HCT116 (cell line): ENCODE measurements around the gene SLC6A6.

Experiments
- CEBPB ChIP-seq: IDR thresholded peaks from 2 replicates; pipeline ENCODE4 v1.6.1; 2012; ENCODE audit warnings: low read depth
- CTCF ChIP-seq, 3 experiments: fragments of 200-600 bp in 1 of 3; sonication (generic) in 1 of 3; IDR thresholded peaks in 2 of 3; conservative IDR thresholded peaks in 1 of 3; 2 replicates each; pipeline ENCODE4 v1.5.1; 2012 to 2017; ENCODE audit warnings: low read depth in 2 of 3, low read length in 2 of 3, antibody characterized with exemption in 1 of 3, borderline replicate concordance in 1 of 3, control low read depth in 1 of 3, mild to moderate bottlenecking in 1 of 3, mixed read lengths in 1 of 3, mixed run types in 1 of 3, moderate library complexity in 1 of 3; ENCODE audit not compliant: insufficient read depth in 1 of 3
- EZH2 ChIP-seq: fragments of 200-600 bp; sonication (generic); IDR thresholded peaks from 2 replicates; pipeline ENCODE4 v1.6.1; 2017; ENCODE audit warnings: antibody characterized with exemption, mixed run types
- MAX ChIP-seq: IDR thresholded peaks from 2 replicates; pipeline ENCODE4 v1.6.1; 2012
- POLR2AphosphoS5 ChIP-seq: IDR thresholded peaks from 2 replicates; pipeline ENCODE4 v1.6.1; 2011; ENCODE audit warnings: mild to moderate bottlenecking, low read depth, low read length, moderate library complexity
- RAD21 ChIP-seq: IDR thresholded peaks from 2 replicates; pipeline ENCODE4 v1.6.1; 2012; ENCODE audit warnings: low read depth, mild to moderate bottlenecking
- TCF7L2 ChIP-seq: IDR thresholded peaks from 2 replicates; pipeline ENCODE4 v1.7.0; 2011; ENCODE audit warnings: borderline replicate concordance, inconsistent platforms; ENCODE audit not compliant: insufficient read depth, insufficient read length; ENCODE audit errors: extremely low read depth
- YY1 ChIP-seq: IDR thresholded peaks from 2 replicates; pipeline ENCODE4 v1.6.1; 2011; ENCODE audit warnings: low read length, low read depth, moderate library complexity, mild to moderate bottlenecking; ENCODE audit not compliant: insufficient replicate concordance; ENCODE audit errors: extremely low read depth
- ZNF274 ChIP-seq: fragments of 200-500 bp; sonication (Bioruptor generic); IDR thresholded peaks from 2 replicates; pipeline ENCODE4 v1.6.1; 2014; ENCODE audit warnings: mild to moderate bottlenecking, low read depth, low read length, inconsistent platforms
- TF ChIP-seq, protein P1 (sequence below): IDR thresholded peaks from 2 replicates; pipeline ENCODE4 v1.6.1; 2012; ENCODE audit warnings: low read depth

GRCh38 chr3:14521611-14522010, 119.2 kb downstream of the SLC6A6 start:
- TF ChIP-seq, protein P1, sequence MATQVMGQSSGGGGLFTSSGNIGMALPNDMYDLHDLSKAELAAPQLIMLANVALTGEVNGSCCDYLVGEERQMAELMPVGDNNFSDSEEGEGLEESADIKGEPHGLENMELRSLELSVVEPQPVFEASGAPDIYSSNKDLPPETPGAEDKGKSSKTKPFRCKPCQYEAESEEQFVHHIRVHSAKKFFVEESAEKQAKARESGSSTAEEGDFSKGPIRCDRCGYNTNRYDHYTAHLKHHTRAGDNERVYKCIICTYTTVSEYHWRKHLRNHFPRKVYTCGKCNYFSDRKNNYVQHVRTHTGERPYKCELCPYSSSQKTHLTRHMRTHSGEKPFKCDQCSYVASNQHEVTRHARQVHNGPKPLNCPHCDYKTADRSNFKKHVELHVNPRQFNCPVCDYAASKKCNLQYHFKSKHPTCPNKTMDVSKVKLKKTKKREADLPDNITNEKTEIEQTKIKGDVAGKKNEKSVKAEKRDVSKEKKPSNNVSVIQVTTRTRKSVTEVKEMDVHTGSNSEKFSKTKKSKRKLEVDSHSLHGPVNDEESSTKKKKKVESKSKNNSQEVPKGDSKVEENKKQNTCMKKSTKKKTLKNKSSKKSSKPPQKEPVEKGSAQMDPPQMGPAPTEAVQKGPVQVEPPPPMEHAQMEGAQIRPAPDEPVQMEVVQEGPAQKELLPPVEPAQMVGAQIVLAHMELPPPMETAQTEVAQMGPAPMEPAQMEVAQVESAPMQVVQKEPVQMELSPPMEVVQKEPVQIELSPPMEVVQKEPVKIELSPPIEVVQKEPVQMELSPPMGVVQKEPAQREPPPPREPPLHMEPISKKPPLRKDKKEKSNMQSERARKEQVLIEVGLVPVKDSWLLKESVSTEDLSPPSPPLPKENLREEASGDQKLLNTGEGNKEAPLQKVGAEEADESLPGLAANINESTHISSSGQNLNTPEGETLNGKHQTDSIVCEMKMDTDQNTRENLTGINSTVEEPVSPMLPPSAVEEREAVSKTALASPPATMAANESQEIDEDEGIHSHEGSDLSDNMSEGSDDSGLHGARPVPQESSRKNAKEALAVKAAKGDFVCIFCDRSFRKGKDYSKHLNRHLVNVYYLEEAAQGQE: no peak
- TF ChIP-seq RAD21: no peak
- no peak for TF ChIP-seq CEBPB
- TF ChIP-seq CTCF (IDR thresholded peaks at IDR 0.05 in 2 of 3, conservative IDR thresholded peaks at IDR 0.05 in 1 of 3; ENCODE audit: borderline replicate concordance in 1 of 3, insufficient read depth in 1 of 3, low read depth in 2 of 3, low read length in 2 of 3): no peak
- no peak for TF ChIP-seq MAX
- TF ChIP-seq TCF7L2: no peak
- no peak for TF ChIP-seq POLR2AphosphoS5
- TF ChIP-seq EZH2: no peak
- TF ChIP-seq YY1: no peak
- TF ChIP-seq ZNF274: no peak
